GM19455 (cell line): ENCODE data around the gene GFAP.
A peak's percentile ranks its signal among the peaks of the same experiment; 100 is the strongest.

Experiments
- ATAC-seq: cut with Tn5 transposase; IDR thresholded peaks from one replicate; pipeline ENCODE4 v1.9.1; 2021; ENCODE audit not compliant: unreplicated experiment

Gene GFAP

DNA sequence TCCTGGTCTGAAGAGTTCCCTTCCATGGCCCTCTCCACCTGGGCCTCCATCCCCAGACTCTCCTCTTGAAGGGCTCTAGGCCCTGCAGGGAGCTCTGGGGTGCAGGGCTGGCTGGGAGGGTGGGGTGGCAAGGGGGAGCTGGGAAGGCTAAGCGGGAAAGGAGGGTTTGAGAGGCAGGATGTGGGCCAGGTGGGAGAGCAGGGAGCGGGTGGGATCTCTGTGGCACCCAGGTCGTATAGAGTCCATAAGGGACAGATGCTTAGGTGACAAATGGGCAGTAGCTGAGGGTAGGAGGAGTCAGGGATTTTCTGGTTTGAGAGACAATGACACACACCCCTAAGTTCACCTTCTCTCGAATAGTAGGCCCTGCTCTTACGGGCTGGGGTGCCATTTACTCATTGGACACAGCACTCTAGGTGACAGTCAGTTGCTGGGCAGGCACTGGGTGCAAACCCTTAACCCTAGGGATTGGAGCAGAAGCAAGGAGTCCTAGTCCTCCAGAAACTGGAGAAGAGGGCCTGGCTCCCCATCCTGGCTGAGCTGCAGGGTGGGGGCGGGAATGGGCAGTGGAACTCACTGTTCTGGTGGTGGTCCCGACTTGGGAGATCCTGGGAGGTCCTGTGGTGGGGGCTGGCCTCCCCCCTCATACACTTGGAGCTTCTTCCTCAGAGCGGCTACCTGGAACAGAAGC is 16.9 kb upstream of the GFAP start:
- ATAC-seq = no peak

DNA sequence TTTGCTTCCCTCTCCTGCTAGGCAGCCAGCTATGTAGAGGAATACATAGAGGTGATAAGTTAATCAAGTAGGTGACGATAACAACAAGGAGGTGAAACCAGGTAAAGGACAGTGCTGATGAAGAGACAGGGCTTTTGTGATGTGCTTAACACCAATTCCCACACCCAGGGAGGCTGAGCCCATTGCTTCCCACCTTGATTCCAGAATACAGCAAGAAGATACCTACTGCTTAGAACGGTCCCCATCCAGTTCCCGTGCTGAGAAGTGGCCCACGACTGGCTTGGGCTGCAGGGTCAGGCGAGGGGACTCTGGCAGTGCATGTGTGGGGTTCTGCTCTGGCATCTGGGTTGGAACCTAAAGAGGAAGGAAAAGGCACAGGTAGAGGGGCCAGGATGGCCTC is 16.1 kb upstream of the GFAP start:
- ATAC-seq = no peak

DNA sequence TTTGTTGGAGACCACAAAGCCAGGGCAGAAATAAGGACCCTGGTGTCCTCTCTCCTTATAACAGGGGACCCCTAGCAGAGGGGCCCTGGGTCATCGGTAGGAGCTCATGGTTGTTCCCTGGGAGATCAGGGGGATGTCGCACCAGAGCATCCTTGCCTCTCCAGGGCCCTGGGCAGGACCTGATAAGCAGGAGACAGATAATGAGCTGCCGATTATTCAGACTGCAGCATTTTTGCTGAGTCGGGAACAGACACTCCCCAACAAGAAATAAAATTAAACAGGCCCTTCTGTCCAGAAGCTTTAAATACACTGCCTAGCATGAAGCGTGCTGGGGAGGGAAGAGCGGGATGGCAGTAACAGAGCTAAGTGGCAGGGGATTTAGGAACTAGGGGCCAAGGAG is 15.4 kb upstream of the GFAP start:
- no peak for ATAC-seq

DNA sequence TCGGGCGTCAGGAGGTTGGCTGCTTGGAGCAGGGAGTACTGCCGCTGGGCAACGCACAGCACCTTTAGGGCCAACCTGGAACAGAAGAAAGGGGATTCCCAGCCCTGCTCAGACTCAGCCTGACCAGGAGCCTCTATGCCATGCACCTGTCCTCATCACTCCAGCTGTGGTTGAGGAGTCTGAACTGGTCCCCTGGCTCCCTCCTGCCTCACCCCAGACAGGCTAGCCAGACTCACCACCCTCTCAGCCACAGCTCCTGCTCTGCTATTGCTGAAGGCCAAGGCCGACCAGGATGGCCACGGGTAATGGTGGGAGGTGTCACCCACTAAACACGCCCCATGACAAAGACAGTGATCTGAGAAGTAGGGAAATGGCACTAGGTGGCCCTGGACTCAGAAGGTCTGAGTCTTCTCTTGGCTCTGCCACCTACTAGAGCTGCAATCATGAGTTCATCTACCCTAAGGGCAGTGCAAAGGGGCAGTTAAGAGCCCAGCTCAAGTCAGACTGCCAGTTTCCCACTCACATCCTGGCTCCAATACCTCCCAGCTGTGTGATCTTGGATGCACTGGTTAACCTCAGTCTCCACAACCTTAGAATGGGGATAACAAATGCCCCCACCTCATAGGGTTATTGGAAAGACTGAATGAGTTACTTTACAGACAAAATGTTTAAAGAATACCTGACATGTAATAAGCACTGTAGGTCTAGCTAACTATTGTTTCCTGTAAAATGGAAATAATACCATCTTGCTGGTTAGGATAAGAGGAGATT is 13.8 kb upstream of the GFAP start:
- ATAC-seq = no peak

DNA sequence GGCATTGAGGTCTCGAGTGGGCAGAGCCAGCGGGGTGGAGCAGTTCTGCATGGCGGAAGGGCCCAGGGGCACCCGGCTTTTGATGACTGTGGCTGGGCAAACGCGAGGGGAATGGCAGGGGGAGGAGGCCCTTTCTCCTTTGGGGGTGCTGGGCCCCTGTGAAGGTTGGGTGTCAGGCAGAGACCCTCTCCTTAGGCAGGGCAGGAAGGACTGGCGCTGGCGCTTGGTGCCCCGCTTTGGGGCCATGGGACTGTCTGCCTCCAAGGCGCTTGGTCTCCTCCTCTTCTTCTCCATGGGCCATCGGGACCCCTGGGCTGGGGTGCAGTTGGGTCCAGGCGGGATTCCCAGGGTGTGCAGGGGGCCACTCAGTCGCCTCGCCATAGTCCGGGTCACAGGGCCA is 12.8 kb upstream of the GFAP start:
- ATAC-seq = no peak

DNA sequence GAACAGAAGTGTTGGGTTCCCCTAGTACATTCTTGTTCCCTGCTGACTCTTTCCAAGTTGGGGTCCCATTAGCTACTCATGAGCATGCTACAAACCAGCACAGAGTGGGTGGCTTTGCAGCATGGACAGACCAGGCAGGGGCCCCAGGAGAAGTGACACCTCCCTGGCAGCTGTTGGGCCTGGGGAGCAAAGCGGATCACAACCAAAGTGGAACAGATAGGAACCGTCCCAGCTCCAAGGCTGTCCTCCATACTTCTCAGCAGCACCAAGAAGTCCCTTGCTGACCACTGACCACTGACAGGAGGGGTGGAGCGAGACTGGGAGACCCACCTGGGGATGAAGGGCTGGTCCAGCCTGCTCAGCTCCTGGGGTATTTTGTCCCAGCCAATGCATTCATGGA is 12.4 kb upstream of the GFAP start:
- no peak for ATAC-seq

DNA sequence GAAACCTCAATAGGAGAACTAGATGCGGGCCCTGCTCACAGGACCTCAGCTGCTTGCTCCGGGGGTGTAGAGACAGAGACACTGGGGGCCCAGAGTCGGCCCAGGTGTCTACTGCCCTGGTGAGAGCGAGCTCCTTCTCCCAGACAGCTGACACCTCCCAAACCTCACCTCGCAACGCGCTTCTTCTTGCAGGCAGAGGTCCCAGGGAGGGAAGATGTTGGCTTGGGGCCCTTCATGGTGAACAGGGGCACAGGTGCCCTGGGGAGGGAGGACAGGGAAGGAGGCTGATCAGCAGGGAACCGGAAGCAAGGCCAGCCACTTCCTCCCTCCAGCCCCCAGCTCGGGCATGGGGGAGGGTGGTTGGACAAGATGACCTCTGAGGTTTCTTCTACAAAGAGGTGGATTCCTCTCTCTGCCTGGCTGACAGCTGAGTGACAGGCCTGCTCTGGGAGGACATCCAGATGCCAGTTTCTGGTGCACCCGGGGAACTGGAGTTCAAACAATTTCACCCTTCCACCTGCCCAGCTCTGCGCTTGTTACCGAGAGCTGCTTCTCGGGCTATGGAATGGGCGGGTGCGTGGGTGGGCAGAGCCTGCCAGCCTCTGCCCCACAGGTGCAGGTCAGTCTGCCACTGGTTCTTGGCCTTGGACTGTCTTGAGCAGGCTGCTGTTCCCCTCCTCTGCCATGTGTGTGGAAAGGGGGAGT is 11.7 kb upstream of the GFAP start:
- no peak for ATAC-seq

DNA sequence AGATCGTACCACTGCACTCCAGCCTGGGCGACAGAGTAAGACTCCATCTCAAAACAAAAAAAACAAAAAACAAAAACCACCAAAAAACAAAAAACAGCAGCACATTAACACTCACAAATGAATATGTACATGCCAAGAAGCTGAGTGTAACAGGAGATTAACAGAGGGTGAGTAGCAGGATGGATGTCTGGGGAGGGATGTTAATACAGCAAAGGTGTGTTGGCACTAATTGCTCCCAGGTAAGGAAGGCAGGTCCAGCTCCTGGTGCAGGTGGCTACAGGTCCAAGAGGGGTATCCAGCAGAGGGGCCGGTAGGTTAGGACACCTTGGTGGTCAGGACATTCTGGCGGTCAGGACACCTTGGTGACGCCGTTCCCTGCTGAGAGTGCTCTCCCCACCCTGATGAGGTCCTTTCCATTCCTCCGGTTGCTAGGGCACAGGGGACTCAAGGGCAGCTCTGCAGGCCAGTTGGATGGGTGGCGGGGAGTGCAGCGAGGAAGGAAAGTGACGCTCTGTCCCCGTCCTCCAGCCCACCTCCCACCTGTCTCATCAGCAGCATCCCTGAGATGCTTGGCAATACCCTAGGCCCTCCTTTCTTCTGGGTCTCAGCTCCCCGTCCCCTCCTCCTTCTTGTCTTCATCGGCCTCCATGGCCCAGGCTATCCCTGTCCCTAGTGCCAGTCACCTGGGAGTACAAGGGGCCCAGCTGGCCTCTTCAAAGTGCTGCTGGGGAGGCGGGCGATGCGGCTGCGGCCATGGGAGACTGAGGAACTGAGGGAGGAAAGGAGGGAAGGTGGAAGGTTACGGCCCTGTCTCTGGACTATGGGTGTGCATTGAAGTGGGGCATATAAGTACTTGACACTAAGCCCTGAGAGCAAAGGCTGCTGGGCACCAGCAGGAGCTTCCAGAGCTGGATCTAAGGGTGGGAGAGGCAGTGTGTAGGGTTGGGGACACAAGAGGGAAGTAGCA is 10.7 kb upstream of the GFAP start:
- no peak for ATAC-seq

DNA sequence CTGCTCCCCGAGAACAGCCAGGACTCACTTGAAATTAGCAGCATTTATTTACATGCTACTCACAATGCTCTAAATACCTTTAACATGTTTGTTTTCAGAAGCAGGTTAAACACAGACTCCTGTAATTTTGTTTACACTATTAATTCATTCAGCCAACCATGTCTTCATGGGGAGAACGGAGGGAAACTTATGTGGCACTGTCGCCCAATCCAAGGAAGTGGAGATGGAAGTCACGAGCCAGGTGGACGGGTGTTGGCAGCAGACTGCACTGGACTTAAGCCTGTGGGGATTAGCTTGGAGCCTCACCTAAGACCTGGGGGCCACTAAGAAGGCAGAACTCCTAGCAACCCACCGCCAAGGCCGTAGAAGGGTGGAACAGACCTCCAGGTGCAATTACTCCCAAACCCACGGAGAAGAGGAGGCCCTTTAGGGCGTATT is 8.8 kb upstream of the GFAP start:
- ATAC-seq = no peak

DNA sequence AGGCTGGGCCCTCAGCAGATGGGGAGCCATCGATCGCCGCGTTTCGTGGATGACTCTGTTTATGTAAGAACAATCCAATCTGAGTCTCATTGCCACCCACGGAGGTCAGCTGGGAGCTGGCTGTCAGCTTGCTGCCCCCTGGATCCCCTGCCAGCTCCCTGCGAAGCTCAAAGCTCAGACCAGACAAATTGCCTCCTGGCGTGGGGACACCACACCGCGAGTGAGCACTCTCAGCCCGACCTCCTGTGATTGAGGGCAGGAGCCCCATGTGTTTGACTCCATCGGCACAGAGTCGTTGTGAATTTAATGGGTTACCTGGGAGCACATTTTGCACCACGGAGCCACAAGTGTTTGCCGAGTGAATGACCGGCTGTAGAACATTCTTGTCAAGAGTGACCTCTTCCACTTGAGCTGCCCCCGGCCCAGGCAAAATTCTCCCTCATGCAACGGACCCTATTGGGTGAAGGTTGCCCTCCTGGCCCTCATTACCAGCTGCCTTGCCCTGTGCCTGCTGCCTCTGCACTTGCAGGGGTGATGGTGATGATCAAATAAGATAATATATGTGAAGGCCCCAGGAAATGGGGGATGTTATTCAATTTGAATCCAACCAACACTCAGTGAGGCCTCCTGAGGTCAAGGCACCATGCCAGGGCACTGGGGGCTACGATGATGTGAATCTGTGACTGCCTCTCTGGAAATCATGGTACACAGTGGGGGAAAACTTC is 7.6 kb upstream of the GFAP start:
- no peak for ATAC-seq

DNA sequence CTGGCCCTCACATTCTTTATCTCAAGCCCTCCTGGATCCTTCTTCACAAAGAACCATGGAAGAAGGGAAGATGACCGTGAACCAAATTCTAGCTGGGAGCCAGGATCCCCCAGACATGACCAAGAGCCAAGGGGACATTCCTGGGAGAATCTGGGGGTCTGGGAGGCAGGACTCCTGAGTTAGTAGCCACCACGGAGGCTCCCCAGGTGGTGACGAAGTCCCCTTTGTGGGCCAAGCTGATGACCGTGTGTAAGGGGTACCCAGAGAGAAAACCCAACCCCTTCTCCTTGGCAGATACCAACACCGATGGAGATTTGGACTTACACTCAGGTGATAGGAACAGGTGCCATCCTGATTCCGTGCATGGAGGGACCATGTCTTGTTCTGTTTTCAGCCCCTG is 6.8 kb upstream of the GFAP start:
- no peak for ATAC-seq

DNA sequence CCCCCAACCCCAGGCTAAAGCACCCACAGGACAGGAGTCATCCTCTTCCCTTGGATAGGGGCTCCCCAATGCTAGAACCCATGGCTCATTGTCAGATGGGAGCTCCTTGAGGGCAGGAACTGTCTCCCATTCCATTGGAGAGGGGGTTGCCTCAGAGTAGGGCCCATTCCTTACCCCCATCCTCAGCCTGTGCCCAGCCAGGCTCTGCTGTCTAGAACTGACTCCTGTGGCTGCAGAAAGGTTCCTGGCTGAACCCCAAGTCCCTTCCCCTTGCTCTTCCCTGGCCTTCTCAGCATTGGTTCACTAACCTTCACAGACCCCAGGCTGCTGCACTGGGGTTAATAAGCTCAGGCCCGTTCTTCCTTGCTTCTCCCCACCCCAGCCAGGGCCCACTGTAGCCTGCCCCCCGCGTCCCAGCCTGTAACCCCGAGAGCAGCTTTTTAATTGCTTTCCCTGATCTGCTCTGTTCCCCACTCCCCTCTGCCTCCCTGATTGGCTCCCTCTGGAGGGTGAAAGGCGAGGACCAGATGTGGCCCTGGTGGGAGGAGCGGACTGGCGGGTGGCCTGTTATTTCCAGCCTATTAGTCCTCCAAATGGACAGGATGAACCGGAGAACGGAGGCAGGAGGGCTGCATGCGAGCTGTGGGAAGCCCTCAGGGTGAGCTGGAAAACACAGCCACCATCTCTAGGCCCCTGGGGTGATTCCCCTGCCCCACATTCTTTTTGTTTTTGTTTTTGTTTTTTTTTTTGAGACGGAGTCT is 6.0 kb upstream of the GFAP start:
- no peak for ATAC-seq

DNA sequence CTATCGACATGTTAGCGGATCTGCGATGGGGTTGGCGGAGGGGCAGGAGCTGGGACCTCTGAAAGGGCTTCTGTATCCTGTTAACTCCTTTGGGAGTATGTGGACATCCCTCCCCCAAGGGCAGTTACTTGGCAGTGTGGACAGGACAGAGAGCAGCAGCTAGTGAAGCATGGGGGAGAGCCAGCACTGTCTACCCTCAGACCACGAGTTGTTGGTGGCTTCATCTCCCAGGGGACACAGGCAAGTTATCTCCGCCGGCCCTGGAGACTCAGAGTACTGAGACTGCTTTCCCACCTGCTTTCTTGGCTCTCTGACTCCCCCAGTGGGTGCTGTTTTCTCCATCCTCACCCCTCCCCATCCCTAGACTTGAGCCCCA is 5.3 kb upstream of the GFAP start:
- ATAC-seq = no peak

DNA sequence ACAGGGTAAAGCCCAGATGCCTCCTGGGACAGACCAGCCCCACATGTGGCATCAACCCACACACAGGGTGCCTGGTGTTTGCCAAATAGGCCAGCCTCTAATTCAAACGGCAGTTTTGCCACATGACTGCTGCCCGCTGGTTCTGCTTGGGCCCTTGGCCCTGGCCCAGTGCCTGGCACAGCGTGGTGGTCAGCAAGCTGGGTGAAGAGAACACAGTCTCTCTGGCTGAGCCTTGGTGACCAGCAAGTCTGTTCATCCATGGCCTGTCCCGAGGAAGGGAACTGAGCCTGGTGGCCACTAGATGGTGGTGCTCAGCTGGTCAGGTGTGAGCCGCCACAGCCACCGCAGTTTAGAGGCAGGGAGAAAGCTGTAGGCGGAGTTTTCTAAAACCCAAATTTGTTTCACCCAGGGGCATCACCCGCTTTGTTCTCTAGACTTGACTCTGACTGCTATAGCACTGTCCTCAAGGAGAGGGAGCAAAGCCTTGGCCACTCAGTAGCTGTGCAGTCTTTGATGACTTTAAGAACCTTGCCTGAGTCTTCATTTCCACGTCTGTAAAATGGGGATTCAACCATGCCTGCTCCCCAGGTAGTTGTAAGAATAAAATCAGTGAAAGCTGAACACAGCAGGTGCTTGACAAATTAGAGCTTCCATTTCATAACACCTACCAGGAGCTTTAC is 4.7 kb upstream of the GFAP start:
- ATAC-seq = peak; percentile 64

DNA sequence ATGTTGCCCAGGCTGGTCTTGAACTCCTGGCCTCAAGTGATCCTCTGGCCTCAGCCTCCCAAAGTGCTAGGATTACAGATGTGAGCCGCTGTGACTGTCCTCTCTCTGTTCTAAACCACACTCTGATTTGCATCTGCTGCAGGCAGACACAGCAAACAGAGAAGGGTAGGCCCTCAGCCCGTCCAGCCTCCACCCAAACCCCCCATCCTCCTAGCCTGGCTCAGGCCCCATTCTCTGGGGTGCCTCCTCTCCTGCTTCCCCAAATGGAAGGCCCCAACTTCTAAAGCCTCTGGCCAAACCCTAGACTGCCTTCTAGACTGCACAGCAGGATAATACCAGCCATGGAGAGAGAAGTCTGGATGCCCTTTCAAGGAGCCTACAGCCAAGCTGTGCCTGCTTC is 4.1 kb upstream of the GFAP start:
- no peak for ATAC-seq

DNA sequence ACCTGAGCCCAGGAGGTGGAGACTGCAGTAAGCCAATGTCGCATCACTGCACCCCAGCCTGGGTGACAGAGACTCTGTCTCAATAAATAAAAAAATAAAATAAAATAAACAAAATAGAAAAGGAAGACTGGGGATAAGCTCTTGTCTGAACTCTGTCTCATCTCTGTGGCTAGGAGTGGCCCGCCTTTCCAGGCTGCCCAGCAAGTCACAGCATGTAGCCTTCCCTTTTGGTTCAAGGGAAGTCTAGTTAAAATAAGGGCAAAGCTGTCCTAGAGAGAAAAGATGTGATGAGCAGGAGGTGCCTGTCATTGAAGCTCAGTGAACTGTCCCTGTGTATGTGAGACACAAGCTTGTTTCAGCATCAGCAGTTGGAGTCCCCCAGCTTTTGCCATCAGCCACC is 2.7 kb upstream of the GFAP start:
- ATAC-seq = no peak

DNA sequence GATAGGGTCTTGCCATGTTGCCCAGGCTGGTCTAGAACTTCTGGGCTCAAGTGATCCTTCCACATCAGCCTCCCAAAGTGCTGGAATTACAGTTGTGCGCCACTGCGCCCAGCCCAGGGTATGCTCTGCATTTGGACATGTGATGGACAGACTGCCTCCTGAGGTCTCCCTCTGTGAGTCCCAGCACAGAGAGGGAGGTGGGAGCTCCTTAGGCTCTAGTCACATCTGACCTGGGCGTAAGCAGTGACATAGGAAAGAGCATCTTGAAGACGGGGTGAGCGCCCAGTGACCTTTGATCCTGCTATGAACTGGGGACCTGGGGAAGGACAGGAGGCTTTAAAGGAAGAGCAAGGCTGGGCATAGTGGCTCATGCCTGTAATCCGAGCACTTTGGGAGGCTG is 2.2 kb upstream of the GFAP start:
- no peak for ATAC-seq

DNA sequence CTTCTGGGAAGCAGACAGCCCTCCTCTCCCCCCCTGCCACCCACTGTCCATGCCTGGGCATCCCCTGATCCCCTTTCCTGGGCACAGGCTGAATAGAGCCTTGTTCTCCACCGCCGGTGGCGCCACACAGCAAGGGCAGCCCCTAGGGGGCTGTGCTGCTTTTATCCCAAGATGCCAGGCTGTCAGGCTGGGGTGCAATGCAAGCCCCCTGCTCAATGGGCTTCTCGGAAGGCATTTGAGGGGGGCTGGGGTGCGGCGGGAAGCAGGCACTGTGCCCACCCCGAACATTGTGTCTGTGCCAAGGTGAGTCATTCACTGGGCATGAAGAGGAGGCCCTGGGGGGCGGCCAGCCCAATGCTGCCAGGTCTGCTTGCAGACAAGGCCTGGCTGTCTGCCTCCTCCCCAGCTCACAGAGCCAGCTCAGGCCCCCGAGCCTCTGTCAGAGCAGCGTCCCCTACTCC is 1.5 kb upstream of the GFAP start:
- no peak for ATAC-seq
